Activated CD4-positive, CD25-positive, alpha-beta regulatory T cell (primary cell): ENCODE measurements around the gene CUBN.
"Not testable (repeated sequence)": the region's sequence is repeated elsewhere in the genome, so short reads cannot be mapped to it uniquely, and the experiment has no call there.

ENCODE experiments used
- DNase-seq, 4 experiments: peaks; one replicate each; lab custom pipeline; 2025; lab: John Stamatoyannopoulos, UW

The CUBN gene

GRCh38 chr10:17141504-17142229 lies 12.1 kb upstream of the CUBN start:
- no peak for DNase-seq

GRCh38 chr10:17140386-17140761 lies 10.8 kb upstream of the CUBN start:
- no peak for DNase-seq

- DNase-seq = no peak
Observed at GRCh38 chr10:17138460-17139042, 8.9 kb upstream of the CUBN start.

- DNase-seq = no peak
Observed at GRCh38 chr10:17134737-17135260, 5.2 kb upstream of the CUBN start.

- DNase-seq = no peak
Observed at GRCh38 chr10:17134282-17134681, 4.7 kb upstream of the CUBN start.

GRCh38 chr10:17128261-17128660 lies 1.4 kb downstream of the CUBN start:
- DNase-seq = no peak

- no peak for DNase-seq
Observed at GRCh38 chr10:17126327-17126726, 3.3 kb downstream of the CUBN start.

GRCh38 chr10:17125206-17125893 lies 4.3 kb downstream of the CUBN start:
- DNase-seq = no peak

- DNase-seq = no peak
Observed at GRCh38 chr10:17123961-17124360, 5.7 kb downstream of the CUBN start.

GRCh38 chr10:17122726-17123661 lies 6.6 kb downstream of the CUBN start:
- DNase-seq = no peak

GRCh38 chr10:17122052-17122451 lies 7.6 kb downstream of the CUBN start:
- no peak for DNase-seq

GRCh38 chr10:17120694-17121093 lies 8.9 kb downstream of the CUBN start:
- no peak for DNase-seq

GRCh38 chr10:17119845-17120244 lies 9.8 kb downstream of the CUBN start:
- no peak for DNase-seq

GRCh38 chr10:17116193-17116592 lies 13.4 kb downstream of the CUBN start:
- no peak for DNase-seq

- DNase-seq = no peak
Observed at GRCh38 chr10:17115683-17116082, 13.9 kb downstream of the CUBN start.

GRCh38 chr10:17114878-17115444 lies 14.7 kb downstream of the CUBN start:
- DNase-seq = not testable (repeated sequence)

GRCh38 chr10:17113889-17114540 lies 15.6 kb downstream of the CUBN start:
- DNase-seq = no peak

- no peak for DNase-seq
Observed at GRCh38 chr10:17113346-17113745, 16.3 kb downstream of the CUBN start.

GRCh38 chr10:17112566-17112965 lies 17.0 kb downstream of the CUBN start:
- no peak for DNase-seq

- no peak for DNase-seq
Observed at GRCh38 chr10:17109475-17110207, 20.0 kb downstream of the CUBN start.
